ENCODE data around the gene MAP3K13.
"Not testable (repeated sequence)": the region's sequence is repeated elsewhere in the genome, so short reads cannot be mapped to it uniquely, and the experiment has no call there.

MAP3K13 gene

DNA sequence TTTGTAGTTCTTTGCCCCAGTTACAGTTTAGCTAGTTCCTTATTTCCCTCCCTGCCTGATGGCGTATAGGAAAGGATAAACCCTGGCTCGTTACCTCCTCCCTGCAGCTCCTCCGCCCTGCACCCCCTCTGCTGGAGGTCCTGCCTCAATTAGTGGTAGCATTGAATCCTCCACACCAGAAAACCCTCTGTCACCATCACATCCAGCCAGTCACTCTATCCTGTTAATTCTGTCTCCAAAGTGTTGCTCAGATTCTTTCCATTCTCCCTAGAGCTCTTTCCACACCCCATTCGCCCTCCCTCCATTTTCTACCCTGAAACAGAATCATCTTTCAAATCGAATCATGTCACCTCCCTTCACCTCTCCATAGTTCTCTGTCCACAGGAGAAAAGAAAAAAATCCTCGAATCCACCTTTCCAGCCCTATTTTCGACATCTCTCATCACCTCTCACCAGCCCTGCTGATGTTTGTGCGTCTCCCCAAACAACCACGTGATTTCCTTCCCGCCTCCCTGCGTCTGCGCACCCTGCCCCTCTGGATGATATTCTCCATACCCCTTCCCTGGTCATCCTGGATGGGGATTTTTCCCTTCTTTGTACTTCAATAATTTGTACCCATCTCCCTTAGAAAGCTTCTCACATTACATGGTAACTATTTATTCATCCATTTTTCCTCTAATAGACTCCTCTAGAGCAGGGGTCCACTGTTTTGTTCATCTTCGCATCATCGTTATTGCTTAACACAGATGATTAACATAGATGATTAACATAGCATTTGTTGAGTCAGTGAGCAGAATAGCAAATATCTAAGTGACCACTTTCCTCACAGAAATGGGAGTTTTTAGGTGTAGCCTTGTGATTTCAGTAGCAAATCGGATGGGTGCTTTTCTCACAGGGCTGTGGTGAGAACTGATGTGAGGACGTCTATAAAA lies 37.1 kb downstream of the MAP3K13 start:
- no peak for DNase-seq

DNA sequence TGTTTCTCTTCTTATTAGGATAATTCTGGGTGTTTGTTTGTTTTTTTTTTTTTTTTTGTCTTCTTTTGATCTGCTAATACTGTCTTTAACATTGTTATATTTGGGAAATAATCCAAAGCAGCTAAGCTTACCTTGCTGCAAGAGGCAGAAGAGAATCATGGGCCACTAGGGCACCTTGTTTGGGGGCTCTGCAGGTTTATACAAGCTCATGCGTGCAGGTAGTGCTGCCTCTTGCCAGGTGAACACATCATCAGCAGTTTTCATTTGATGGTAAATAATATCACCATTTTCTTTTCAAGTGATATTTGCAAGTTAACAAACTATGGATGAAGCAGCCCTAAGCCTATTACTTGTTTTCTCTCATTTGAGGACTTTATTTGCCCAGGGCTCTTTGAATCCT lies 37.9 kb downstream of the MAP3K13 start:
- DNase-seq: no peak

DNA sequence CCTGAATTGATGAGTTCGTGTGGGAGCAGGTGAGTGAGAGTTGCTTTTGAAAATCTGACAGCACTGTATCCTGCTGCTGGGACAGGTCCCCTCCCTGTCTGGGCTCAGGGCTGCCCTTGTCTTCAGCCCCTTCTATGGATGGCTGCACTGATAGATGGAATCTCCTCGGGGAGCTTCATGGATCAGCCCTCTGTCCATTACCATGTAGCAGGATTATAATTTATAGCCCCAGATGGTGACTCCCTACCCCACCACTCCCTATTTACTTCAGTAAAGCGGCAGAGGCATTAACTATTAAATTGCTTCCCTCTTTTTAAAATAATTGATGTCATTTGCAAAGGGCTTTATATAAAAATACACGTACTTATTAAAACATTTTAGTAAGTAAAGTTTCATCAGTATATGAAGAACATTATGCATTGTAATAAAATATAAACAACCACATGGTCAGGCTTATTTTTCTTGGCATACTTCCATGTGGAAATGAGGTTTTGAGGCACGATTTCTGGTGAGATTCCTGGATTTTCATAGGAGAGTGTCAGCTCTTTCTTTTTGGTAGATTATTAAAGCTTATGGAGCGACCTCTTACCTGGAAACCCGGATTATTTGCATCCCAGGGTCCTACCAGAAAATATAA lies 38.5 kb downstream of the MAP3K13 start:
- DNase-seq: no peak

DNA sequence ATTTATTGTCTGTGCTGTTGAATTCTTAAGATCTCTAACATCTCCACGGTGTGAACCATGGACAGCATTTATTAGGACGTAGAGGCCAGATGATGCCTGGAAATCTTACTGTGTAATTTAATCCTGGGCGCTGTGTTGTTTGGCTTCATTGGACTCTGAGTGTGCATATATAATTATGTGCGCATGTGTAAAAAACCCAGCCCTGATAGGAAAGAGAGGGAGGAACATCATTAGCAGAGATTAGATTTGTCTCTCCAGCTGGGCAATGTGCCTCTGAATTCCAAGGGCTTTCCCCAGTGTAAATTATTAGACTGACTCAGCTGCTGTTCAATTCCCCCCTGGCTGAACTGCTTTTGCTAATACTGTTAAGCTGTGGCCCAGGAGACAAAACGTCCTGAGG lies 39.6 kb downstream of the MAP3K13 start:
- DNase-seq: no peak

DNA sequence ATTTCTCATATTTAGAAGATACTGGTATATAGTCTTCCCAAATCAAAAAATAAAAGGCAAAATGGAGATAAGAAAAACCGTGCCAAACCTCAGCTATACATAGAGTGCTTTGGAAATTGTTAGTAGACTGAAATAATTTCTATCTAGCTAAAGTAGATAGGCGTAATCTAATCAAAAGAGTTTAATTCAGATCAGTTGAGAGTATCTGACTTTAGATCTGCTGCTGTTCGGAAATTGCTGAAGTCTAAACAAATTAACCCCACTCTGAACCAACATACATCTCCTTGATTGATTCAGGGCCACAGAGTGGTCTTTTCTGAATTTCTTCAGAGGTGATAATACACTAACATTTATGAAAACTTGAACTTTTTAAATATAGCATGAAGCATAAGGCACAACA lies 40.1 kb downstream of the MAP3K13 start:
- no peak for DNase-seq

DNA sequence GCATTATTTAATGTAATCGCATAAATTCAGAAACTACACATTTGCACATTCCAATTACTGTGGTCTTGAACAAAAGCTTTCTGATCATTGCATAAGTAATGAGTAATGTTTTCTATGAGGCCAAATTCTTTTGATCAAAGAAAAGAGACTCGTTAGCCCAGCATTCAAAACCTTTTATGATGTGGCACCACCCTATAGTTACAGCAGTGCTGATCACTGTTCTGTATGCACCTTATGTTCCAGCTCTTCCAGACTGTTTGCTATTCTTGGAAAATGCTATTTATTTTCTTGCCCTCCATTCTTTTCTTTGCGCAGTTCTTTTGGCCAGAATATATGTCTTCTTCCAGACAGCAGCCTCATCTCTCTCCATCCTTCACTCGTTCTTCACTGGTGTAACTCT lies 42.3 kb downstream of the MAP3K13 start:
- no peak for DNase-seq

DNA sequence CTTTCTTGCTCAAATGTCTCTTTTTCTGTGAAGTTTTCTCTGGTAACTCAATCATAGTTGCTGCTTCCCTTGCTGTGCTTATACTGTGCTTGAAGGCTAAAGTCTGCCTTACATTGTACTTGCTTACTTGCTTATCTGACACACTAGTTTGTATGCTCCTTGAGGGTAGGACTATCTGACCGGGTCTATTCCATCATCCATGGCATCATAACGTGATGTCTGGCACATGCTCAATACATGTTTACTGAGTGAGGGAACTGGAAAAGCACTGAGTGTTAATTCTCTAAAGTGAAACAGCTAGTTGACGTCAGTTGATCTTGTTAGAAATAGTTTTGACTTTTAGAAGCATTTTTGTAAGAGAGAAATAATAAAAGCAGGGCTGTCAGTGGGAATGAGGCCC lies 42.7 kb downstream of the MAP3K13 start:
- no peak for DNase-seq

DNA sequence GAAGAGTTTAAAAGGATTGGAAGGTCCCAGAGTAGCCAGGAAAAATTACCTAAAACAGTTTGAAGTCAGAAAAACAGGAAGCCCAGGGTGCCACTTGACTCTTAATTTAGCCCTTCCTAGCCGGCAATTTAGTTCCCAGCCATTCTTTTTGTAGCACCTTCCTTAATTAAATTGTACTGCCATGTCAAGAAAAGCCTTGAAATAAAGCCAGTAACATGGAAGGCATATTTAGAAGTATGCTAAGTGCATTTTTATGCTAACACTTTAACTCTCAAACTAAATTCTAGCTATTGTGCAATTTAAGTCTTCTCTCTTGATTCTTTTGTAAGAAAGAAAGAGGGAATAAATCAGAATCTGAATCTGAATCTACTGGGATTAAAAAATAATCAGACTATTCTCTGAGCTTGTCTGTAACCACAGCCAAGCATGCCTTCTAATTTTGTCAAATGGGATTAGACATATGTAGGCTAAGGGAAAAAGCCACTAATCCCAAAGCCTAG lies 43.2 kb downstream of the MAP3K13 start:
- no peak for DNase-seq

DNA sequence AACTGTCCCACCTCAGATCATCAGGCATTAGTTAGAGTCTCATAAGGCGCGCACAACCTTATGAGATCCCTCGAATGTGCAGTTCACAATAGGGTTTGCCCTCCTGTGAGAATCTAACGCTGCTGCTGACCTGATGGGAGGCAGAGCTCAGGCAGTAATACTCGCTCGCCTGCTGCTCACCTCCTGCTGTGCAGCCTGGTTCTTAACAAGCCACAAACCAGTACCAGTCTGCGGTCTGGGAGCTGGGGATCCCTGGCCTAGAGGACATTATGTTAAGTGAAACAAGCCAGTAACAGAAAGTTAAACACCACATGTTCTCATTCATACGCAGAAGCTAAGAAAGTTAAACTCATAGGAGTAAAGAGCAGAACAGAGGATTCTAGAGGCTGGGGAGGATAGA lies 47.0 kb downstream of the MAP3K13 start:
- no peak for DNase-seq

DNA sequence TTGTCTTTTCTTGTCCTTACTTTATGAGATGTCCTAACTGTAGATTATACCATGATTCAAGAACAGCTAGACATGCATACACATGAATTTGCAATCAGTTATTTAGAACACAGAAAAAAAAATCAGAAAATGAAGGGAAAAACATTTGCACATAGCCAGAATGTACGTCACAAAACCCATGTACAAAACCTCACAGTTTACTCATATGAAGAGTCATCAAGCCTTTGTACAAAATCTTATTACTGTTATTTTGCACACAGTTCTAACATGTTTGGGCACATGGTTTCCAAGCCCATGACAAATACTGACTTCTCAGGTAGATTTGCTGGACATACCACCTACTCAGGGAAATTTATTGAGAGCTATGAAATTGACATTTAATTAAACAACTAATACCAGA lies 48.2 kb downstream of the MAP3K13 start:
- DNase-seq: no peak

DNA sequence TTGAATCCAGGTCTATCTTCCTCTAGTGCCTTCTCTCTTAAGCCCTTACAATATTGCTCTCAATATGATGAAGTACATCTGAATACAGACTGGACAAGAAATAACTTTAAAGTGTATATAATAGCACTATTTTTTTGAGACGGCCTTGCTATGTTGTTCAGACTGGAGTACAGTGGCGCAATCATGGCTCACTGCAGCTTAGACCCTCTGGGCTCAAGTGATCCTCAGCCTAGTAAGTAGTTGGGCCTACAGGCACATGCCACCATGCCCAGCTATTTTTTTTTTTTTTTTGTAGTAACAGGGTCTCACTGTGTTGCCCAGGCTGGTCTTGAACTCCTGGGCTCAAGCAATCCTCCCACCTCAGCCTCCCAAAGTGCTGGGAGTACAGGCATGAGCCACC lies 53.6 kb downstream of the MAP3K13 start:
- no peak for DNase-seq

DNA sequence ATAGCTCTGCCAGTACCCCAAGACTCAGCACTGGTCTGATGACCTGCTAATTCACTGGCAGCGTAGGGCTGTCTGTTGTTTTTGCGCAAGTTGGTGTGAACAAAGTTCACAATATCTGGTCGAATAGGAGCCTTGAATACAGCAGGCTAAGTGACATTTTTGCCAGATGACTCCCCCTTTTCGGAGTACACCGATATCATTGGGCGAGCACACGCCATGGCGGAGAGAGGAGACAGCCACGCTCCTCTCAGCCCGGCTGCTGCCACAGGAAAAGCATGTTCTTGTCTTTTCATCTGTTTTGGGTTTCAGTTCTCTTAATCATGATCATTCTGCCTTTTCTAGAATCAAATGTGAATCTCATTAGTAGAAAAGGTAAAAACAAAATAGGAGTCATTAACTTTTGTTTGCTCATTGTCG lies 55.6 kb downstream of the MAP3K13 start:
- not testable (repeated sequence) for DNase-seq

DNA sequence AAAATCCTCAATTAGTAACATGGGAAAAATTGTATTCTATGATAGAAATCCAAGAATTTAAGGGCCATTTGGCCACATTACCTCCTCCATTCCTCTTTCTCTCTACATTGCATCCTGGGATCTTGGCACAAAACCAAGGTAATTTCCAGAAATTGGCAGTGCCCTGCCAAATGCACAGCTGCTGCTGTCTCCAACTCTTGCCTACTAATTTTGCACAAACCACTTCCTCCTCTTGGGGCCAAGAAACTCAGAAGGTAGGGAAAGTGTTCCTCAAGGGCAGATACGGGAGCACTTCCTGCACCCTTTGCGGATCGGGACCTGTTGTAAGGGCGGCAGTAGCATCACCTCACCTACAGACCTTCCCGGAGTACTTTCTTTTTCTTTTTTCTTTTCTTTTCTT lies 57.8 kb downstream of the MAP3K13 start:
- no peak for DNase-seq

DNA sequence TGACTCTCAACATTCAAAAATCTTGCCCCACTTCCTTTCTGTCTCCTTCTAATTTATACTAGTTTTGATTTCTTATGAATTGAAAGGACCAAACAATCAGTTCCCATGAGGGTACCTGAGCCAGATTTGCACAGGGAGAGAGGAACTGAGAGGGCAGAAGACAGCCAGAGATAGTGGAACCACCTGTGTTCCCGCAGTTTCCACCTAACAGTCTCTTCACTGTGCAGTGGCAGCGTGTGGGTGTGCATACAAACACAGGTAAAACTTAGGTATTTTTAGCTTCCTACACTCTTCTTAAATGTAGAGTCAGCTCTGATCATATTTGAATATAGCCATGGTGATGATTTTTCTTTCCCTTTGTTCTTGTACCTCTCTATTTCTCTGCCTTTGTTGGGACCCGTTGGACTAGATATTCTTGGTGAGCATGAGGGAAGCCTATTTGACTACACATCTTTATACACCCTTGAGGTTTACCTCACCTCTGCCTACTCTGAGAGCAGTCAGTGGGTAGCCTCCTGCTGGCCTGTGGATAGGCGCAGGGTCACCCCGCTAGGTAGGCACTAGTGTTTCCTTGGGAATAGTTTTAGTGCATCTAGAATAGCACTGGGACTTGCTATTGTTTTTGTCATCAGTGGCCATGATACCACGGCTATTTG lies 58.8 kb downstream of the MAP3K13 start:
- DNase-seq: no peak

DNA sequence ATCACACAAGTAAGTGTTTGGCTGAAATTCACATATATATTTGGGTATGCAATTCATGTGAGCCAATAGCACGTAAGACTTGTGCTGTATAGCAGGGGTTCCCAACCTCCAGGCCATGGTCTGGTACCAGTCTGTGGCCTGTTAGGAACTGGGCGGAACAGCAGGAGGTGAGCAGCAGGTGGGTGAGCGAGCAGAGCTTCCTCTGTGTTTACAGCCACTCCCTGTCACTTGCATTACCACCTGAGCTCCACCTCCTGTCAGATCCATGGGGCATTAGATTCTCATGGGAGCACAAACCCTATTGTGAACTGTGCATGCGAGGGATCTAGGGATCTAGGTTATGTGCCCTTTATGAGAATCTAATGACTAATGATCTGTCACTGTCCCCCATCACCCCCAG lies 59.7 kb downstream of the MAP3K13 start:
- DNase-seq: no peak

DNA sequence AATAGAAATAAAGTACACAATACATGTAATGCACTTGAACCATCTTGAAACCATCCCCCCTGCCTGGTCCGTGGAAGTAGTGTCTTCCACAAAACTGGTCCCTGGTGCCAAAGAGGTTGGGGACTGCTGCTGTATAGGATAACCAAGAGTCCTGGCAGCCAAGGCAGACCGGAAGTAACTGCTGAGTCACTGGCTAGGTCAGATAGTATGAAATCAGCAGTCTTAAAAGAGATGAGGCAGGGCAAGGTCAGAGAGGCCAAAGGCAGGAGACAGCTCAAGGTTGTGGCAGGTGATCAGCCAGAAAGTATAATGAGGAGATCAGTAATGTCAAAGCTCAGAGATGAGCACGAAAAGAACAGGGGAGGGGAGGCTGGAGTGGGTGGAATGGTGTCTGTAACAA lies 60.2 kb downstream of the MAP3K13 start:
- no peak for DNase-seq

DNA sequence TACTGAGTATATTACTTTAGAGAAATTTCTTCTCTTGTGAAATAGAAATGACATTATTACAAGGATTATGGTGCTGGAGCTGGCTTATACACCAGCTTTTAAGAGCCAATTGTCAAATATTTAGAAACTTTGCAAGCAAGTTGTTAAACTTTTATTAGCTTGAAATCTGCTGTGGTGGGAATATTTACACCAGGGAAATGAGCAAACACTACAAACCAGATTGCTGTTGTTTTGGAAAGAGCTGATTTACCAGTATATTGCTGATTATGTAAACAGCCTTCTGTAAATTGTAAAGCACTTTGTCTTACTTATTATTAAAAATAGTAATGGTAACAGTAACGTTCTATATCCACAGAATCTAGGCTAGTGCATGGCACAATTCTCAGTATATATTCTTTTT lies 61.5 kb downstream of the MAP3K13 start:
- DNase-seq: no peak

DNA sequence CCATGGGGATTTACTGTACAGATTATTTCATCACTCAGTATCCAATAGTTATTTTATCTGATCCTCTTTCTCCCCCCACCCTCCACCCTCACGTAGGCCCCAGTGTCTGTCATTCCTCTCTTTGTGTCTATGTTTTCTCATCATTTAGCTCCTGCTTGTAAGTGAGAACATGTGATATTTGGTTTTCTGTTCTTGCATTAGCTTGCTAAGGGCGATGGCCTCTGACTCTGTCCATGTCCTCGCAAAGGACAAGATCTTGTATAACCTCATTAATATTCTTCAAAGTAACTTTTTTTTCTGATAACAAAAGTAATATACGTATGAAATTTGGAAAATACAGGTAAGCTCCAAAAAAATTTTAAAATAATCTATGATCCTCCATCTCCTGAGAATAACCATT lies 67.4 kb downstream of the MAP3K13 start:
- no peak for DNase-seq

DNA sequence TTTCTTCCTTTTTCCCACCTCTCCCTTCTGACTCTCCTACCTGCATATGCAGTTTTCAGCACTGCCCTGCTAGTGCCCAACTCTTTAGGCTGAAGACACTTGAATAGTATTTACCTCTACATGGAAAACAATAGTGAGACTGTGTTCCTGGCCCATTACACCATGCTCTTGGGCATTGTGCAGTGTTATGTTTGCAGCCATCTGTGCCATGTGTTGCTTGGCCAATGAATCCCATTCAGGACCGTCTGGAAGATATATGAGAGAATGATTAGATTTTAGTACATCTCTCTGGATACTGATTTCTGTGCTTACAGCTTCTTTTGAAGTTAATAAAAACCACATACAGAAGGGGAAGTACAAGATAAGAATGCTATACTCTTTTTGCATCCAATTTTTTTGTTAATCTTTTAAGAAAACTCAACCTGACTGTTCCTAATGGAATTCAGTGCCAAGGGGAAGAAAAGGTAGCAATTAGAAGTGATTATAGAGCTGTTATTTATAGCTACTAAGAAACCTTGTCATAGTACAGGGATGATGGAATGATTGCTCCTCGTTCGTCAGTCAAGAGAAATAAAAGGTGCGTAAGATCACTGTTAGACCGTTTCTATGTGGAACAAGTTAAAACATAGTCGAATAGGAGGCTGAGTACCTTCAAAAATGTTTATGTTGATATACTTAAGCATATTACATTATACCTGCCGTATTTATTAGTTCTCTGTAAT lies 77.0 kb downstream of the MAP3K13 start:
- no peak for DNase-seq

DNA sequence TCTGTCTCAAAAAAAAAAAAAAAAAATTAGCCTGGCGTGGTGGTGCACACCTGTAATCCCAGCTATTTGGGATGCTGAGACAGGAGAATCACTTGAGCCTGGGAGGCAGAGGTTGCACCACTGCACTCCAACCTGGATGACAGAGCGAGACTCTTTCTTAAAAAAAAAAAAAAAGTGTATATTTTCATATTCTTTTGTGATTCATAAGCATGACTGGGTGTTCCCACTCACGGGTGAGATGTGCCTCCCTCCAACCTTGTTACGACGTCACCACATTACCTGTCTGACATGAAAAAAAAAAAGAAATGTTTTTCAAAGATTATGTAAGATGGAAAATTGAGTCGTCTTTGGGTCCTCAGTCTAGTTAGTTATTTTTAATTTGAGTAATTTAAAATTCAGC lies 79.1 kb downstream of the MAP3K13 start:
- no peak for DNase-seq

DNA sequence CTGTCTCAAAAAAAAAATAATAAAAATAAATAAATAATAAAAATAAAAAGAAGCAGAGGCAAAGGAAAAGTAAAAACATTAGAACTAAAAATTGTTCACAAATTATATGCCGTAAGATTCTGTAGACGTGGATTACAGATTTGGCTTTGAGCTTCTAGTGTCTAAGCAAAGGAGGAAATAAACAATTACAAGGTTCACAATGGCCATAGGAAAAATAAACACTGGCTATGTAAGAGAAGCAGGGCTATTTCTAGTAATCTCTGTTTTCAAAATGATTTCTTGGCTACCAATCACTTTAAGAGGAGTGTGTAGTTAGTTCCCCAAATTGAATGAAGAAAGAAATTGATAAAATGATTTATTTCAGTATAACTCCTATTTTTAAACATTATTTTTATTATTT lies 81.4 kb downstream of the MAP3K13 start:
- DNase-seq: no peak

DNA sequence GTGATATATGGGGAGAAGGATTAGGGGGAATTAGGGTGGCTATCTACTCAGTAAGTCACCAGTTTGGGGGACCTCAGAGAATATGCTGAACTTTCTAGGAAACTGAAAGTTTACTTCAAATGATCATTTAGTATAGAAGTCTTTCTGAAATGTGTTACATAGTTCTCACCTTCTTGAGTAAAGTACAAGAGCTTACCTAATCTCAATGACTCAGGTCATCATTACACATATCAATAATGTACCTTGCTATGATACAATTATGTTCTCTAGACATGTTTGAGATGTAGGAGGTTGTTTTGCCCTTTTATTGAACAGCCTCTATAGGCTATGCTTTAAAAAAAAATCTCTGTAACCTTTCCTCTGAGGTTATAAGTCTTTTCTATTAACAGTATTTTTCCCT lies 85.2 kb downstream of the MAP3K13 start:
- no peak for DNase-seq

DNA sequence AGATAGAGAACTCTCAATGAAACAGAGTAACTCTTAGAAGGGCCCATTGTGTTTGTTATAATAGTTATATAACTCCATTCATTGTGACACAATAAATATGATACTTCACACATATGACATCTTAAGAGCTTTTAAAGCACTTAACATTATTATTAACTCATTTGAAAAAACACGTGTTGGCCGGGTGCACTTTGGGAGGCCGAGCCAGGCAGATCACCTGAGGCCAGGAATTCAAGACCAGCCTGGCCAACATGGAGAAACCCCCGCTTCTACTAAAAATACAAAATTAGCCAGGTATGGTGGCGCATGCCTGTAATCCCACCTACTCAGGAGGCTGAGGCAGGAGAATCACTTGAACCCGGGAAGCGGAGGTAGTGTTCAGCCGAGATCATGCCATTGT lies 88.5 kb downstream of the MAP3K13 start:
- DNase-seq: not testable (repeated sequence)
